K562 (cell line): ENCODE results near the gene SLC34A3. TPM values are rescaled to one million over a fixed set of nuclear protein-coding genes. Genes with fewer than 3 reads are reported as not detected.

Experiments
- ELF2 ChIP-seq: fragments of 250-450 bp; sonication (Bioruptor Pico); IDR thresholded peaks from 2 replicates; pipeline ENCODE4 v1.5.0; 2021; ENCODE audit warnings: mild to moderate bottlenecking
- ESRRA ChIP-seq: fragments of 450-650 bp; IDR thresholded peaks from 2 replicates; pipeline ENCODE4 v1.6.1; 2014; ENCODE audit warnings: low read depth, mild to moderate bottlenecking, moderate library complexity, borderline replicate concordance
- FOS ChIP-seq: IDR thresholded peaks from 3 replicates; pipeline ENCODE4 v1.6.1; 2011; ENCODE audit not compliant: insufficient read length; ENCODE audit errors: extremely low read depth
- HDAC2 ChIP-seq: fragments of 450-650 bp; IDR thresholded peaks from 2 replicates; pipeline ENCODE4 v1.6.1; 2016; ENCODE audit warnings: mild to moderate bottlenecking
- HNRNPLL ChIP-seq: fragments of 200-400 bp; formaldehyde crosslinking; IDR thresholded peaks from 2 replicates; pipeline ENCODE4 v1.6.1; 2017; ENCODE audit warnings: low read length, low read depth, mild to moderate bottlenecking; ENCODE audit not compliant: poor library complexity, severe bottlenecking
- HOXB6 ChIP-seq: fragments of 250-450 bp; sonication (Bioruptor Pico); IDR thresholded peaks from 2 replicates; pipeline ENCODE4 v1.5.1; 2022; ENCODE audit warnings: mild to moderate bottlenecking, borderline replicate concordance
- KAT8 ChIP-seq: fragments of 450-650 bp; IDR thresholded peaks from 2 replicates; pipeline ENCODE4 v1.6.1; 2016; ENCODE audit warnings: low read depth, mild to moderate bottlenecking
- KLF6 ChIP-seq: fragments of 250-450 bp; sonication (Bioruptor Pico); IDR thresholded peaks from 2 replicates; pipeline ENCODE4 v1.4.0; 2020; ENCODE audit warnings: mild to moderate bottlenecking, moderate library complexity, borderline replicate concordance
- MCM2 ChIP-seq: fragments of 450-650 bp; IDR thresholded peaks from 2 replicates; pipeline ENCODE4 v1.6.1; 2017; ENCODE audit warnings: low read depth, mild to moderate bottlenecking
- MCM5 ChIP-seq: fragments of 450-650 bp; IDR thresholded peaks from 2 replicates; pipeline ENCODE4 v1.6.1; 2016; ENCODE audit warnings: low read depth
- PHTF2 ChIP-seq: fragments of 250-450 bp; sonication (Bioruptor Pico); IDR thresholded peaks from 2 replicates; pipeline ENCODE4 v1.5.0; 2021; ENCODE audit warnings: mild to moderate bottlenecking
- POU5F1 ChIP-seq: fragments of 150-350 bp; IDR thresholded peaks from 2 replicates; pipeline ENCODE4 v1.6.1; 2014; ENCODE audit warnings: borderline replicate concordance, low read length, low read depth, mild to moderate bottlenecking; ENCODE audit not compliant: partially characterized antibody
- RBM17 ChIP-seq: fragments of 200-400 bp; formaldehyde crosslinking; IDR thresholded peaks from 2 replicates; pipeline ENCODE4 v1.6.1; 2017; ENCODE audit warnings: low read depth, mild to moderate bottlenecking, low read length, borderline replicate concordance
- U2AF1 ChIP-seq: fragments of 200-400 bp; formaldehyde crosslinking; optimal IDR thresholded peaks from 2 replicates; pipeline ENCODE3; 2017; ENCODE audit warnings: mild to moderate bottlenecking, low read depth, low read length, moderate library complexity
- ZFP30 ChIP-seq: fragments of 250-450 bp; sonication (Bioruptor Pico); IDR thresholded peaks from 2 replicates; pipeline ENCODE4 v1.8.0; 2022; ENCODE audit warnings: moderate library complexity, mild to moderate bottlenecking, inconsistent platforms, borderline replicate concordance
- ZNF124 ChIP-seq: sonication (generic); formaldehyde crosslinking; IDR thresholded peaks from 2 replicates; pipeline ENCODE4 v1.8.1; 2022; ENCODE audit warnings: missing genetic modification reagents
- polyA plus RNA-seq, 8 experiments: library from polyadenylated mRNA; depleted of rRNA in 4 of 8; stranded (reverse) in 5 of 8; unstranded in 3 of 8; fragments of >200 nt; fragmentation: Nextera tagmentation in 2 of 8; fragmentation: Illumina TruSeq in 1 of 8; extraction: Ambion mirVana in 2 of 8; extraction: Trizol in 1 of 8; gene quantifications; 2 replicates each; pipeline versions ENCODE4 v1.2.1 to v1.2.3, GENCODE V29; 2011 to 2014; ENCODE audit warnings: inconsistent platforms in 1 of 8, missing spikeins in 1 of 8
- total RNA-seq, 7 experiments: library from RNA; depleted of rRNA in 6 of 7; stranded (reverse); fragments of >200 nt in 6 of 7; fragmentation: Illumina TruSeq in 2 of 7; extraction: Trizol in 2 of 7; gene quantifications; 2 replicates each; pipeline versions ENCODE4 v1.2.1 to v1.2.3, GENCODE V29; 2011 to 2021; ENCODE audit warnings: low replicate concordance in 1 of 7
- TF ChIP-seq, protein P1 (sequence below): fragments of 250-450 bp; sonication (Bioruptor Pico); IDR thresholded peaks from 2 replicates; pipeline ENCODE4 v1.5.1; 2021; ENCODE audit warnings: mild to moderate bottlenecking
- TF ChIP-seq, protein P2 (sequence below): fragments of 450-650 bp; IDR thresholded peaks from 2 replicates; pipeline ENCODE4 v1.6.1; 2016; ENCODE audit warnings: low read depth

SLC34A3 gene
- total and polyA plus RNA-seq, 9 of the 15 experiments (the other 6 are each of a cell fraction or from before 2014, with no cell fraction given), result not detected

DNA sequence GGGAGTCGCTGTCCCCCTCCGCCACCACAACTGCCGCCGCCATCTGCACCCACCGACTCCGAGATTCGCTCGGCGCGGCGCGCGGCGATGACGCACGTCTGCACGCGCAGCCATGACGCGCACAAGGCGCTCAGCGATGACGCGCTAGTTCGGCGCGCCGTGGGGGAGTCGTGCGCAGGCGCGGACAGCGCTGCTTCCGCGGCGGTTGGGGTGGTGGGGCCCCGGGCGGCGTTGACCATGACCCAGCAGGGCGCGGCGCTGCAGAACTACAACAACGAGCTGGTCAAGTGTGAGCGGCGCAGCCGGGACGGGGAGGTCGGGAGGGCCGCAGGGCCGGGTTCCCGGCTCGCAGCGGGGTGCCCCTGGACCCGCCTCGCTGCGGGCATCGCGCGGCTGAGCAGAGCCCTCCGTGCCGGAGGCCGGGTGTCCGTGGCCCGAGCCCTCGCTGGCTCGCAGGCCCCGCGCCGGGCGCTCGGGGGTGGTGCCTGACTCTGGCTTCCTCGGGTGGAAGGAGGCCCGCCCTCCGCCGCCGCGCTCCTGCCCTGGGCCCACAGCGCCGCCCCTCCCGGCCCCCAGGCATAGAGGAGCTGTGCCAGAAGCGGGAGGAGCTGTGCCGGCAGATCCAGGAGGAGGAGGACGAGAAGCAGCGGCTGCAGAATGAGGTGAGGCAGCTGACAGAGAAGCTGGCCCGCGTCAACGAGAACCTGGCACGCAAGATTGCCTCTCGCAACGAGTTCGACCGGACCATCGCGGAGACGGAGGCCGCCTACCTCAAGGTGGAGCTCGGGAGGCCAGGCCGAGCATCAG, 42.0 kb upstream of the SLC34A3 start, which contains the start of the genes ANAPC2 and SSNA1 (continued):
- peak; percentile 81 for TF ChIP-seq ESRRA
- TF ChIP-seq, protein P1, sequence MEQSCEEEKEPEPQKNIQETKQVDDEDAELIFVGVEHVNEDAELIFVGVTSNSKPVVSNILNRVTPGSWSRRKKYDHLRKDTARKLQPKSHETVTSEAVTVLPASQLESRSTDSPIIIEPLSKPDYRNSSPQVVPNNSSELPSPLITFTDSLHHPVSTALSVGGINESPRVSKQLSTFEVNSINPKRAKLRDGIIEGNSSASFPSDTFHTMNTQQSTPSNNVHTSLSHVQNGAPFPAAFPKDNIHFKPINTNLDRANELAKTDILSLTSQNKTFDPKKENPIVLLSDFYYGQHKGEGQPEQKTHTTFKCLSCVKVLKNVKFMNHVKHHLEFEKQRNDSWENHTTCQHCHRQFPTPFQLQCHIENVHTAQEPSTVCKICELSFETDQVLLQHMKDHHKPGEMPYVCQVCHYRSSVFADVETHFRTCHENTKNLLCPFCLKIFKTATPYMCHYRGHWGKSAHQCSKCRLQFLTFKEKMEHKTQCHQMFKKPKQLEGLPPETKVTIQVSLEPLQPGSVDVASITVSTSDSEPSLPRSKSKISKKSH (CRISPR knock-in tag), result no peak
- TF ChIP-seq HDAC2, result peak; percentile 74; the same call in 1 of the 2 replicates
- no peak for TF ChIP-seq MCM5
- peak; percentile 88 for TF ChIP-seq ELF2 (CRISPR knock-in tag)
- TF ChIP-seq, protein P2, sequence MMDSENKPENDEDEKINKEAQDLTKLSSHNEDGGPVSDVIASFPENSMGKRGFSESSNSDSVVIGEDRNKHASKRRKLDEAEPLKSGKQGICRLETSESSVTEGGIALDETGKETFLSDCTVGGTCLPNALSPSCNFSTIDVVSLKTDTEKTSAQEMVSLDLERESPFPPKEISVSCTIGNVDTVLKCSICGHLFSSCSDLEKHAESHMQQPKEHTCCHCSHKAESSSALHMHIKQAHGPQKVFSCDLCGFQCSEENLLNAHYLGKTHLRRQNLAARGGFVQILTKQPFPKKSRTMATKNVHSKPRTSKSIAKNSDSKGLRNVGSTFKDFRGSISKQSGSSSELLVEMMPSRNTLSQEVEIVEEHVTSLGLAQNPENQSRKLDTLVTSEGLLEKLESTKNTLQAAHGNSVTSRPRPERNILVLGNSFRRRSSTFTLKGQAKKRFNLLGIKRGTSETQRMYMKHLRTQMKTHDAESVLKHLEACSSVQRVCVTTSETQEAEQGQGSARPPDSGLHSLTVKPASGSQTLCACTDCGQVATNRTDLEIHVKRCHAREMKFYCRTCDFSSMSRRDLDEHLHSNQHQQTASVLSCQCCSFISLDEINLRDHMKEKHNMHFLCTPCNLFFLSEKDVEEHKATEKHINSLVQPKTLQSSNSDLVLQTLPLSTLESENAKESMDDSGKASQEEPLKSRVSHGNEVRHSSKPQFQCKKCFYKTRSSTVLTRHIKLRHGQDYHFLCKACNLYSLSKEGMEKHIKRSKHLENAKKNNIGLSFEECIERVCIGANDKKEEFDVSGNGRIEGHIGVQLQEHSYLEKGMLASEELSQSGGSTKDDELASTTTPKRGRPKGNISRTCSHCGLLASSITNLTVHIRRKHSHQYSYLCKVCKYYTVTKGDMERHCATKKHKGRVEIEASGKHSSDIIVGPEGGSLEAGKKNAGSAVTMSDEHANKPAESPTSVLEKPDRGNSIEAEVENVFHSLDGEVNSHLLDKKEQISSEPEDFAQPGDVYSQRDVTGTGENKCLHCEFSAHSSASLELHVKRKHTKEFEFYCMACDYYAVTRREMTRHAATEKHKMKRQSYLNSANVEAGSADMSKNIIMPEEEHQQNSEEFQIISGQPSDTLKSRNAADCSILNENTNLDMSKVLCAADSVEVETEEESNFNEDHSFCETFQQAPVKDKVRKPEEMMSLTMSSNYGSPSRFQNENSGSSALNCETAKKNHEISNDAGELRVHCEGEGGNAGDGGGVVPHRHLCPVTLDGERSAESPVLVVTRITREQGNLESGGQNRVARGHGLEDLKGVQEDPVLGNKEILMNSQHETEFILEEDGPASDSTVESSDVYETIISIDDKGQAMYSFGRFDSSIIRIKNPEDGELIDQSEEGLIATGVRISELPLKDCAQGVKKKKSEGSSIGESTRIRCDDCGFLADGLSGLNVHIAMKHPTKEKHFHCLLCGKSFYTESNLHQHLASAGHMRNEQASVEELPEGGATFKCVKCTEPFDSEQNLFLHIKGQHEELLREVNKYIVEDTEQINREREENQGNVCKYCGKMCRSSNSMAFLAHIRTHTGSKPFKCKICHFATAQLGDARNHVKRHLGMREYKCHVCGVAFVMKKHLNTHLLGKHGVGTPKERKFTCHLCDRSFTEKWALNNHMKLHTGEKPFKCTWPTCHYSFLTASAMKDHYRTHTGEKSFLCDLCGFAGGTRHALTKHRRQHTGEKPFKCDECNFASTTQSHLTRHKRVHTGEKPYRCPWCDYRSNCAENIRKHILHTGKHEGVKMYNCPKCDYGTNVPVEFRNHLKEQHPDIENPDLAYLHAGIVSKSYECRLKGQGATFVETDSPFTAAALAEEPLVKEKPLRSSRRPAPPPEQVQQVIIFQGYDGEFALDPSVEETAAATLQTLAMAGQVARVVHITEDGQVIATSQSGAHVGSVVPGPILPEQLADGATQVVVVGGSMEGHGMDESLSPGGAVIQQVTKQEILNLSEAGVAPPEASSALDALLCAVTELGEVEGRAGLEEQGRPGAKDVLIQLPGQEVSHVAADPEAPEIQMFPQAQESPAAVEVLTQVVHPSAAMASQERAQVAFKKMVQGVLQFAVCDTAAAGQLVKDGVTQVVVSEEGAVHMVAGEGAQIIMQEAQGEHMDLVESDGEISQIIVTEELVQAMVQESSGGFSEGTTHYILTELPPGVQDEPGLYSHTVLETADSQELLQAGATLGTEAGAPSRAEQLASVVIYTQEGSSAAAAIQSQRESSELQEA, result no peak
- TF ChIP-seq POU5F1, result peak; percentile 83
- TF ChIP-seq ZFP30 (CRISPR knock-in tag), result no peak
- no peak for TF ChIP-seq RBM17
- peak; percentile 74 for TF ChIP-seq HNRNPLL
- TF ChIP-seq HOXB6 (CRISPR knock-in tag), result no peak
- TF ChIP-seq U2AF1, result peak; percentile 96
- TF ChIP-seq FOS, result no peak
- TF ChIP-seq PHTF2 (CRISPR knock-in tag), result no peak
- no peak for TF ChIP-seq MCM2
- TF ChIP-seq ZNF124, result 0 out of 2 replicates have a peak, but pooled peaks have one; percentile 19
- TF ChIP-seq KLF6 (CRISPR knock-in tag), result no peak; the same call in 1 of the 2 replicates
- TF ChIP-seq KAT8, result no peak
